Thymus (tissue), 11 donors: ENCODE results near the gene CELF4. TPM values are rescaled to one million over a fixed set of nuclear protein-coding genes. Genes with fewer than 3 reads are reported as not detected.

Source experiments
- DNase-seq, 9 donors: peaks; one replicate each; pipeline ENCODE4 v3.0.0-alpha.2; 2013; ENCODE audit warnings: low spot score in 9 of 9, low read depth in 6 of 9, missing footprints in 1 of 9
- H3K27ac ChIP-seq, 2 donors: one replicate each; pipeline ENCODE4 v1.5.1; 2013; ENCODE audit warnings: control low read depth in 1 of 2, low read depth in 1 of 2, low read length in 1 of 2, mild to moderate bottlenecking in 1 of 2, moderate library complexity in 1 of 2
- H3K27me3 ChIP-seq, 2 donors: one replicate each; pipeline ENCODE4 v1.5.1; 2013; ENCODE audit warnings: low read length in 1 of 2; ENCODE audit not compliant: control insufficient read depth in 2 of 2, insufficient read depth in 1 of 2
- H3K36me3 ChIP-seq, 2 donors: one replicate each; pipeline ENCODE4 v1.5.1; 2013; ENCODE audit warnings: low read length in 1 of 2, mild to moderate bottlenecking in 1 of 2, moderate library complexity in 1 of 2; ENCODE audit not compliant: control insufficient read depth in 2 of 2, insufficient read depth in 2 of 2
- H3K4me1 ChIP-seq, 2 donors: one replicate each; pipeline ENCODE4 v1.5.1; 2013; ENCODE audit warnings: low read length in 2 of 2; ENCODE audit not compliant: control insufficient read depth in 2 of 2, insufficient read depth in 2 of 2
- H3K4me3 ChIP-seq, 2 donors: one replicate each; pipeline ENCODE4 v1.5.1; 2013; ENCODE audit warnings: low read length in 2 of 2, control low read depth in 1 of 2, mild to moderate bottlenecking in 1 of 2
- H3K9me3 ChIP-seq, 2 donors: one replicate each; pipeline ENCODE4 v1.5.1; 2013; ENCODE audit warnings: low read length in 1 of 2, mild to moderate bottlenecking in 1 of 2; ENCODE audit not compliant: control insufficient read depth in 2 of 2, insufficient read depth in 1 of 2
- WGBS: extraction: QIAGEN DNeasy Blood & Tissue Kit; methylation state at CpG from one replicate; pipeline ENCODE4 v1.1.7; 2013; 5-methylcytosine and 5-hydroxymethylcytosine counted together
- polyA plus RNA-seq: library from polyadenylated mRNA; stranded (reverse); fragments of 200-250 nt; gene quantifications from one replicate; pipeline ENCODE4 v1.2.3, GENCODE V29; 2013
- total RNA-seq: library from RNA; stranded (reverse); fragments of 120-200 nt; gene quantifications from one replicate; pipeline ENCODE4 v1.2.4, GENCODE V29; 2013
- donor health status: healthy.

CELF4 gene
- total and polyA plus RNA-seq, 2 donors = 0.05 to 0.39 TPM

GRCh38 chr18:37422596-37422995 lies 143.0 kb downstream of the CELF4 start:
- Histone ChIP-seq H3K27me3 (no peaks in the 10 kb centered on the region), H3K36me3 (no peaks in the 10 kb centered on the region), H3K4me1 (peaks cover 5 to 35% of the 10 kb centered on the region in 2 donors), H3K4me3 (no peak overlapping the region), H3K9me3 (no peaks in the 10 kb centered on the region), H3K27ac (no peak overlapping the region)
- no peak for DNase-seq
- 93% methylated on average over 6 of the region's 6 CpGs for WGBS

- WGBS = 96% methylated on average over 2 of the region's 2 CpGs
- no peaks in the 10 kb centered on the region for H3K27me3 ChIP-seq
Measured at GRCh38 chr18:37422116-37422515, 143.5 kb downstream of the CELF4 start.

GRCh38 chr18:37421341-37422077 lies 144.1 kb downstream of the CELF4 start:
- H3K4me1 ChIP-seq = peaks cover 5 to 25% of the 10 kb centered on the region in 2 donors
- WGBS = 95% methylated on average over 16 of the region's 16 CpGs
- H3K27ac ChIP-seq = no peak overlapping the region
- H3K27me3 ChIP-seq = no peaks in the 10 kb centered on the region
- H3K4me3 ChIP-seq = no peak overlapping the region
- no peak for DNase-seq
- no peaks in the 10 kb centered on the region for H3K9me3 ChIP-seq
- H3K36me3 ChIP-seq = no peaks in the 10 kb centered on the region

More at GRCh38 chr18:37422116-37422515, 143.5 kb downstream of the CELF4 start:
- Histone ChIP-seq H3K9me3 (no peaks in the 10 kb centered on the region), H3K27ac (no peak overlapping the region), H3K4me1 (peaks cover 5 to 30% of the 10 kb centered on the region in 2 donors), H3K4me3 (no peak overlapping the region), H3K36me3 (no peaks in the 10 kb centered on the region)
- DNase-seq = no peak

- Histone ChIP-seq H3K27ac (no peak overlapping the region), H3K4me1 (peaks cover 5 to 14% of the 10 kb centered on the region in 2 donors), H3K9me3 (no peaks in the 10 kb centered on the region), H3K27me3 (no peaks in the 10 kb centered on the region), H3K36me3 (no peaks in the 10 kb centered on the region), H3K4me3 (no peak overlapping the region)
- 88% methylated on average over 7 of the region's 7 CpGs for WGBS
- no peak for DNase-seq
Measured at GRCh38 chr18:37420315-37420880, 145.2 kb downstream of the CELF4 start.

GRCh38 chr18:37419866-37420265 lies 145.7 kb downstream of the CELF4 start:
- WGBS = 96% methylated on average over 7 of the region's 7 CpGs
- DNase-seq = no peak

GRCh38 chr18:37419315-37419714 lies 146.3 kb downstream of the CELF4 start:
- Histone ChIP-seq H3K27ac (no peak overlapping the region), H3K27me3 (no peaks in the 10 kb centered on the region), H3K36me3 (no peaks in the 10 kb centered on the region), H3K9me3 (no peaks in the 10 kb centered on the region), H3K4me1 (peaks cover 0 to 3% of the 10 kb centered on the region in 2 donors), H3K4me3 (no peak overlapping the region)
- whole genome bisulfite sequencing = 96% methylated on average over 7 of the region's 7 CpGs
- DNase-seq = no peak

More at GRCh38 chr18:37419866-37420265, 145.7 kb downstream of the CELF4 start:
- no peaks in the 10 kb centered on the region for H3K9me3 ChIP-seq
- peaks cover under 1 to 9% of the 10 kb centered on the region in 2 donors for H3K4me1 ChIP-seq
- no peaks in the 10 kb centered on the region for H3K27me3 ChIP-seq
- H3K36me3 ChIP-seq = no peaks in the 10 kb centered on the region
- H3K4me3 ChIP-seq = no peak overlapping the region
- no peak overlapping the region for H3K27ac ChIP-seq

- no peaks in the 10 kb centered on the region for H3K4me1 ChIP-seq
- DNase-seq = no peak
- H3K27me3 ChIP-seq = no peaks in the 10 kb centered on the region
- H3K9me3 ChIP-seq = no peaks in the 10 kb centered on the region
- H3K27ac ChIP-seq = no peak overlapping the region
- 95% methylated on average over 1 of the region's 1 CpG for WGBS
- no peak overlapping the region for H3K4me3 ChIP-seq
- no peaks in the 10 kb centered on the region for H3K36me3 ChIP-seq
Measured at GRCh38 chr18:37414816-37415215, 150.8 kb downstream of the CELF4 start.

GRCh38 chr18:37412829-37413228 lies 152.8 kb downstream of the CELF4 start:
- H3K27ac ChIP-seq = no peak overlapping the region
- WGBS = 97% methylated on average over 8 of the region's 8 CpGs
- no peak for DNase-seq
- H3K36me3 ChIP-seq = no peaks in the 10 kb centered on the region
- H3K9me3 ChIP-seq = no peaks in the 10 kb centered on the region
- no peaks in the 10 kb centered on the region for H3K4me1 ChIP-seq
- no peak overlapping the region for H3K4me3 ChIP-seq
- no peaks in the 10 kb centered on the region for H3K27me3 ChIP-seq

- H3K27me3 ChIP-seq = no peaks in the 10 kb centered on the region
- DNase-seq = no peak
- H3K9me3 ChIP-seq = no peaks in the 10 kb centered on the region
- no peak overlapping the region for H3K4me3 ChIP-seq
- WGBS = 91% methylated on average over 3 of the region's 3 CpGs
- H3K4me1 ChIP-seq = no peaks in the 10 kb centered on the region
- no peak overlapping the region for H3K27ac ChIP-seq
- no peaks in the 10 kb centered on the region for H3K36me3 ChIP-seq
Measured at GRCh38 chr18:37412333-37412732, 153.3 kb downstream of the CELF4 start.
